ENCODE results near the gene ARHGAP33. TPM values are rescaled to one million over a fixed set of nuclear protein-coding genes. Genes with fewer than 3 reads are reported as not detected.

ARHGAP33 gene
- total and polyA plus RNA-seq, 2 of the 4 experiments (the other 2 are of a cell fraction), result 0.72 to 11.9 TPM

GRCh38 chr19:35776102-35776788, 881 bp downstream of the ARHGAP33 start (continued):
- no peak for TF ChIP-seq RFX5 (IDR thresholded peaks at IDR 0.05; ENCODE audit: low read depth, low read length)

DNA sequence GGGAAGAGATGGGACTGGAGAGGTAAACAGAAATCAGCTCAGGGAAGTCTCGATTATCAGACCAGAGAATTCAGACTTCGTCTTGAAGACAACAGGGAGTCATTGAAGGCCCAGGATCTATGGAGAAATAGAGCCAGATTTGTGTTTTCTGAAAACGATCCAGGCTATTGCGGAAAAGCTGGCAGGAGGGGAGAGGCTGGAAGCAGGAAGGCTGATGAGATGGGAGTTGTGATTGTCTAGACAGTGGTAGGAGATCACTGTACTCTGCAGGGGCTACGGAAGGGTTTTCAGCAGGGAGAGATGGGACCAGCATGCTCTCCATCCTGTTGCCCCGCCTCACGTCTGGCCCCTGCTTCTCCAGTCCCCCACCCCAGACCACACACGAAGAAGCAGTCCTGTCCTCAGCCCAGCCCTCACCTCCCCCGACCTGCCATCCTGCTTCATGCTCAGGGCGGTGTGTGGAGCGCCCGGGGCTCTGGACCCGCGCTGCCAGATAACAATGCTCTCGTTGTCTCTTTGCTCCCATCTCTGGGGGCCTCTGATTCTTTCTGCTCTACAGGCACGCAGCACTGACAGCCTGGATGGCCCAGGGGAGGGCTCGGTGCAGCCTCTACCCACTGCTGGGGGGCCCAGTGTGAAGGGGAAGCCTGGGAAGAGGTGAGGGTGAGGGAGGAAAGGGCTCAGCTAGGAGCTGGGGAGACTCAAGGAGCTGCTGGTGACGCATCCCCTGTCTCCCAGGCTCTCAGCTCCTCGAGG, 1.9 kb downstream of the ARHGAP33 start:
- H3K4me1 ChIP-seq (ENCODE audit: control insufficient read depth, insufficient read depth, low read length), result peaks cover 6% of the 10 kb centered on the region
- peaks cover 7 to 18% of the 10 kb centered on the region in 2 experiments for H3K79me1 ChIP-seq (ENCODE audit: low read depth in 1 of 2, low read length in 2 of 2)
- no peak overlapping the region for H4K91ac ChIP-seq (ENCODE audit: insufficient read depth, low read depth, low read length)
- 55% methylated on average over 11 of the region's 19 CpGs; no CpG with 5 or more reads in 1 of the 2 experiments for WGBS, 2 experiments (ENCODE audit: extremely low coverage in 2 of 2, insufficient read length in 1 of 2)
- no peaks in the 10 kb centered on the region for H4K20me1 ChIP-seq (ENCODE audit: insufficient read depth, low read length)
- H3K27me3 ChIP-seq (ENCODE audit: control insufficient read depth, insufficient read depth, low read length), result no peaks in the 10 kb centered on the region
- in situ Hi-C loops (cut with MboI; ENCODE audit: low sequenced_read_pairs), result no loop called here
- BruUV-seq (replicated peaks), result no TSS peak
- no peak overlapping the region for H3K4me2 ChIP-seq (ENCODE audit: low read depth, low read length)
- peaks cover 6% of the 10 kb centered on the region; the same call in 1 of the 2 replicates for H3K9me1 ChIP-seq (ENCODE audit: insufficient read depth, low read length)
- no peak overlapping the region for H2AK9ac ChIP-seq (replicated peaks; ENCODE audit: low read depth, low read length, poor library complexity)
- H3K9me3 ChIP-seq (ENCODE audit: control insufficient read depth, insufficient read depth, low read length), result no peaks in the 10 kb centered on the region
- no peak overlapping the region for H4K8ac ChIP-seq (ENCODE audit: low read depth in 2 of 2, low read length in 2 of 2)
- no peak overlapping the region for H3K4me3 ChIP-seq (ENCODE audit: insufficient read depth, low read depth, low read length)
- ChIA-PET CTCF (no interaction called here), POLR2A (ENCODE audit: unreplicated experiment) (no interaction called here)
- no peak overlapping the region for H3K18ac ChIP-seq (ENCODE audit: low read depth, low read length)
- DNase-seq (no peak), ATAC-seq (ENCODE audit: low read depth) (no peak)
- H2AFZ ChIP-seq (replicated peaks; ENCODE audit: low read length, poor library complexity), result no peak overlapping the region
- peaks cover 10% of the 10 kb centered on the region for H3K36me3 ChIP-seq (ENCODE audit: control insufficient read depth, insufficient read depth, low read length)
- H2BK20ac ChIP-seq (ENCODE audit: low read depth, low read length), result no peak overlapping the region
- no peak overlapping the region for H3K4ac ChIP-seq (ENCODE audit: low read depth, low read length)
- intact Hi-C loops (cut with micrococcal nuclease), result no loop called here
- no peak overlapping the region for H4K5ac ChIP-seq (ENCODE audit: low read depth, low read length)
- no peak overlapping the region for H2BK5ac ChIP-seq (ENCODE audit: low read depth, low read length, poor library complexity, severe bottlenecking)
- H2BK120ac ChIP-seq (ENCODE audit: low read depth, low read length), result no peak overlapping the region
- H3K9ac ChIP-seq (ENCODE audit: low read depth, low read length), result no peak overlapping the region
- no peak overlapping the region for H3K14ac ChIP-seq (replicated peaks; ENCODE audit: low read depth, low read length)
- no peak overlapping the region for H3K56ac ChIP-seq (ENCODE audit: extremely low read depth, insufficient read depth, low read length)
- TF ChIP-seq RCOR1 (IDR thresholded peaks at IDR 0.05; ENCODE audit: insufficient replicate concordance, low read length) (no peak), FOS (IDR thresholded peaks at IDR 0.05; ENCODE audit: low read depth, low read length) (no peak), NFE2L2 (IDR thresholded peaks at IDR 0.05; ENCODE audit: low read depth, low read length) (no peak)
- no peak overlapping the region for H3K27ac ChIP-seq (ENCODE audit: insufficient read depth, low read length)
- H3K23ac ChIP-seq (ENCODE audit: low read depth, low read length), result 0 out of 2 replicates have a peak overlapping the region, but pooled peaks have one; percentile 63
- H2AK5ac ChIP-seq (ENCODE audit: low read depth, low read length), result no peak overlapping the region
- H2BK15ac ChIP-seq (ENCODE audit: low read depth, low read length), result no peak overlapping the region
- dilution Hi-C loops (cut with HindIII; ENCODE audit: low sequenced_read_pairs, unreplicated experiment), result no loop called here

Measured in IMR-90 (cell line).